ENCODE data around the gene ADGRG7. TPM values are rescaled to one million over a fixed set of nuclear protein-coding genes. Genes with fewer than 3 reads are reported as not detected.

Gene ADGRG7, protein sequence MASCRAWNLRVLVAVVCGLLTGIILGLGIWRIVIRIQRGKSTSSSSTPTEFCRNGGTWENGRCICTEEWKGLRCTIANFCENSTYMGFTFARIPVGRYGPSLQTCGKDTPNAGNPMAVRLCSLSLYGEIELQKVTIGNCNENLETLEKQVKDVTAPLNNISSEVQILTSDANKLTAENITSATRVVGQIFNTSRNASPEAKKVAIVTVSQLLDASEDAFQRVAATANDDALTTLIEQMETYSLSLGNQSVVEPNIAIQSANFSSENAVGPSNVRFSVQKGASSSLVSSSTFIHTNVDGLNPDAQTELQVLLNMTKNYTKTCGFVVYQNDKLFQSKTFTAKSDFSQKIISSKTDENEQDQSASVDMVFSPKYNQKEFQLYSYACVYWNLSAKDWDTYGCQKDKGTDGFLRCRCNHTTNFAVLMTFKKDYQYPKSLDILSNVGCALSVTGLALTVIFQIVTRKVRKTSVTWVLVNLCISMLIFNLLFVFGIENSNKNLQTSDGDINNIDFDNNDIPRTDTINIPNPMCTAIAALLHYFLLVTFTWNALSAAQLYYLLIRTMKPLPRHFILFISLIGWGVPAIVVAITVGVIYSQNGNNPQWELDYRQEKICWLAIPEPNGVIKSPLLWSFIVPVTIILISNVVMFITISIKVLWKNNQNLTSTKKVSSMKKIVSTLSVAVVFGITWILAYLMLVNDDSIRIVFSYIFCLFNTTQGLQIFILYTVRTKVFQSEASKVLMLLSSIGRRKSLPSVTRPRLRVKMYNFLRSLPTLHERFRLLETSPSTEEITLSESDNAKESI
- not detected in 5 replicates for total RNA-seq (2022; extraction: Qiagen RNA extraction)

GRCh38 chr3:100609305-100609704 lies at the start of gene ADGRG7:
TSS of gene ADGRG7 (plus strand) at chr3:100609601. CDS start at chr3:100609857, 256 bp downstream.

DNA sequence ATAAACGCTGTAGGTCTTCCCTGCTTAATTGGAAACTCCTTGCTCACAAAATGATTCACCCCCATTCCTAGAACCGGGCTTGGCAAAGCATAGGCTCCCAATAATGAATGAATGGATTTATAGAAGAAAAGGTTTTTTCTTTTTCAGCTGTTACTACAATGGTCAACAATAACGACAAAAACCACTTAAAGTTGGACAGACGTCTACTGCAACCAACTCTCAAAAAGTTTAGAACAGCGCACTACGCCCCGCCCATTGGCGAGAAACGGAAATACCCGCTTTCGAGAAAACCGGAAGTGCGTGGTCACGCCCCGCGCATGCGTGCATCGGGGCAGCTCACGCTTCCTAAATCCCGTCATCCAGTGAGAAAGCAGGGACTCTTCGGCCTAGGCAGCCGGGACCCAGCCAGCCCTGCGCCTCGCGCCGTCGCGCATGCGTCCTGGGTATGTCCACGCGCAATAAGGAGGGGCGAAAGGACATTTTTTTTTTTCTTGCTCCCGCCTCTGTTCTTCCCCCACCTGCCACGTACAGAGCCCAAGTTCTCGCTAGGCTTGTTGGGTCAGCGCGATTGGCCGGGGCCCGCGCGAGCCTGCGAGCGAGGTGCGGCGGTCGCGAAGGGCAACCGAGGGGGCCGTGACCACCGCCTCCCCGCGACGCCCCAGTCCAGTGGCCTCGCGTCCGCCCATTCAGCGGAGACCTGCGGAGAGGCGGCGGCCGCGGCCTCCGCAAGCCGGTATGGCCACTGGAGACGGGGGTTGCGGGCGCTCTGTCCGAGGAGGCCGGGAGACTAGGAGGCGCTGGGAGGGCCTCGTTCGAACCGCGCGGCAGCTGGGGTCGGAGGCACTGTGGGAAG lies 99.8 kb downstream of the ADGRG7 start, which contains the start of gene TFG:
Gene TFG (plus strand): TSS at position 506 of the 853 bp plus-strand sequence. CDS start 4,192 bp downstream, outside the sequence.

Other genes starting within 250 kb of the ADGRG7 start
- 42.6 to 58.3 TPM (median 47.6 TPM) in 5 replicates for gene TOMM70, start 208.5 kb upstream of the ADGRG7 start, total RNA-seq (2022; extraction: Qiagen RNA extraction)
- 0.77 to 0.94 TPM (median 0.81 TPM) in 5 replicates for gene LNP1, start 208.1 kb upstream of the ADGRG7 start, total RNA-seq (2022; extraction: Qiagen RNA extraction)
- 1.8 to 2.4 TPM (median 2.2 TPM) in 5 replicates for gene TMEM45A, start 117.0 kb upstream of the ADGRG7 start, total RNA-seq (2022; extraction: Qiagen RNA extraction)
- gene TFG, start 99.9 kb downstream of the ADGRG7 start, total RNA-seq (2022; extraction: Qiagen RNA extraction): 137 to 148 TPM (median 146 TPM) in 5 replicates

Data from A549 treated with Hydrocortisone at 1 μM for 4 hours (cell line).